NB4 (cell line): ENCODE data around the gene NAT16.

Source experiments
- TF ChIP-seq, protein P1 (sequence below): IDR thresholded peaks from one replicate; pipeline ENCODE4 v1.5.1; 2012; ENCODE audit warnings: low read depth, low read length
- TF ChIP-seq, protein P2 (sequence below): IDR thresholded peaks from 2 replicates; pipeline ENCODE4 v1.6.1; 2011; ENCODE audit warnings: low read depth, low read length

DNA sequence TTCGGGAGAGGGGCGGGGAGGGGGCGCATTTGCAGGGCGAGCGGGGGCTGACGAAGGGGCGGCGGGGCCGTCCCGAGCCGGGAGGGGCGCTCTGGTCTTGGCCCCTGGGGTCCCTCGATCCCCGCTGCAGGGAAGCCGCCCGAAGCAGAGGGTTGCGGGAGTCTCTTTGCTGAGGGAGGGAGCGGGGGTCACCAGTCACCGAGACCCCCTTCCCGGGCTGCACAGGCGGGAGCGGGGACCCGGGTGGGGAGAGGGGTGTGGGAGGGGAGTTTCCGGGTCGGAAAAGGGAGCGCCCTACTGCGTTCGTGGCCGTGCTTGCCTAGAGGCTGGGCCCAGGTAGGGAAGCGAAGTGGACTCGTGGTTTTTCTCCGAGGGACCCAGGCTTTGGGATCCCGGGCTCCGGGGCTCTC is 25.4 kb downstream of the NAT16 start:
- TF ChIP-seq, protein P1, sequence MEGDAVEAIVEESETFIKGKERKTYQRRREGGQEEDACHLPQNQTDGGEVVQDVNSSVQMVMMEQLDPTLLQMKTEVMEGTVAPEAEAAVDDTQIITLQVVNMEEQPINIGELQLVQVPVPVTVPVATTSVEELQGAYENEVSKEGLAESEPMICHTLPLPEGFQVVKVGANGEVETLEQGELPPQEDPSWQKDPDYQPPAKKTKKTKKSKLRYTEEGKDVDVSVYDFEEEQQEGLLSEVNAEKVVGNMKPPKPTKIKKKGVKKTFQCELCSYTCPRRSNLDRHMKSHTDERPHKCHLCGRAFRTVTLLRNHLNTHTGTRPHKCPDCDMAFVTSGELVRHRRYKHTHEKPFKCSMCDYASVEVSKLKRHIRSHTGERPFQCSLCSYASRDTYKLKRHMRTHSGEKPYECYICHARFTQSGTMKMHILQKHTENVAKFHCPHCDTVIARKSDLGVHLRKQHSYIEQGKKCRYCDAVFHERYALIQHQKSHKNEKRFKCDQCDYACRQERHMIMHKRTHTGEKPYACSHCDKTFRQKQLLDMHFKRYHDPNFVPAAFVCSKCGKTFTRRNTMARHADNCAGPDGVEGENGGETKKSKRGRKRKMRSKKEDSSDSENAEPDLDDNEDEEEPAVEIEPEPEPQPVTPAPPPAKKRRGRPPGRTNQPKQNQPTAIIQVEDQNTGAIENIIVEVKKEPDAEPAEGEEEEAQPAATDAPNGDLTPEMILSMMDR: no peak
- TF ChIP-seq, protein P2, sequence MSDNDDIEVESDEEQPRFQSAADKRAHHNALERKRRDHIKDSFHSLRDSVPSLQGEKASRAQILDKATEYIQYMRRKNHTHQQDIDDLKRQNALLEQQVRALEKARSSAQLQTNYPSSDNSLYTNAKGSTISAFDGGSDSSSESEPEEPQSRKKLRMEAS: no peak
